HG03175 (cell line): ENCODE results near the gene PRSS22.

Experiments used
- ATAC-seq: cut with Tn5 transposase; IDR thresholded peaks from one replicate; pipeline ENCODE4 v1.9.1; 2021; ENCODE audit warnings: mild to moderate bottlenecking, moderate library complexity; ENCODE audit not compliant: unreplicated experiment

The PRSS22 gene

GRCh38 chr16:2817340-2818271 lies 40.4 kb downstream of the PRSS22 start:
- ATAC-seq = no peak

- no peak for ATAC-seq
Measured at GRCh38 chr16:2816751-2817339, 41.1 kb downstream of the PRSS22 start, which contains the start of gene PRSS21. Gene PRSS21 (plus strand): TSS chr16:2817237. CDS start chr16:2817269, 32 bp downstream.

GRCh38 chr16:2815299-2815771 lies 42.6 kb downstream of the PRSS22 start:
- ATAC-seq = no peak

- no peak for ATAC-seq
Measured at GRCh38 chr16:2814551-2815298, 43.2 kb downstream of the PRSS22 start.

- no peak for ATAC-seq
Measured at GRCh38 chr16:2813771-2814221, 44.2 kb downstream of the PRSS22 start.

- no peak for ATAC-seq
Measured at GRCh38 chr16:2811703-2812471, 46.1 kb downstream of the PRSS22 start.

- no peak for ATAC-seq
Measured at GRCh38 chr16:2810651-2811050, 47.3 kb downstream of the PRSS22 start.

- no peak for ATAC-seq
Measured at GRCh38 chr16:2809149-2809760, 48.7 kb downstream of the PRSS22 start.

GRCh38 chr16:2808181-2808580 lies 49.8 kb downstream of the PRSS22 start:
- ATAC-seq = no peak

- ATAC-seq = no peak
Measured at GRCh38 chr16:2806286-2806685, 51.7 kb downstream of the PRSS22 start.

GRCh38 chr16:2804728-2805127 lies 53.2 kb downstream of the PRSS22 start:
- no peak for ATAC-seq

- no peak for ATAC-seq
Measured at GRCh38 chr16:2803545-2804195, 54.3 kb downstream of the PRSS22 start.
